ENCODE data around the gene ABCC10.

DNA sequence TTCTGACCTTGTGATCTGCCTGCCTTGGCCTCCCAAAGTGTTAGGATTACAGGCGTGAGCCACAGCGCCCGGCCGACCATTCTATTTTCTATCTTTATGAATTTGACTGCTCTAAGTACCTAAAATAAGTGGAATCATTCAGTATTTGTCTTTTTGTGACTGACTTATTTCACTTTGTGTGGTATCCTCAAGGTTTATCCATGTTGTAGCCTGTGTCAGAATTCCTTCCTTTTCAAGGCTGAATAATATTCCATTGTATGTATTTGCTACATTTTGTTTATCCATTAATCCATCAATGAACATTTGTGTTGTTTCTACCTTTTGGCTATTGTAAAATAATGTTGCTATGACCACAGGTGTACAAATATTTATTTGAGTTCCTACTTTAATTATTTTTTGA lies 45.2 kb downstream of the ABCC10 start:
- no peak for TF ChIP-seq YY1 (IDR thresholded peaks at IDR 0.05; ENCODE audit: low read depth, low read length)
- TF ChIP-seq STAT1 (conservative IDR thresholded peaks at IDR 0.05) = no peak
- TF ChIP-seq POLR2A (IDR thresholded peaks at IDR 0.05; ENCODE audit: low read depth, low read length) = no peak
- TF ChIP-seq POLR2AphosphoS5 (IDR thresholded peaks at IDR 0.05; ENCODE audit: low read length) = no peak
- TF ChIP-seq, protein P1, sequence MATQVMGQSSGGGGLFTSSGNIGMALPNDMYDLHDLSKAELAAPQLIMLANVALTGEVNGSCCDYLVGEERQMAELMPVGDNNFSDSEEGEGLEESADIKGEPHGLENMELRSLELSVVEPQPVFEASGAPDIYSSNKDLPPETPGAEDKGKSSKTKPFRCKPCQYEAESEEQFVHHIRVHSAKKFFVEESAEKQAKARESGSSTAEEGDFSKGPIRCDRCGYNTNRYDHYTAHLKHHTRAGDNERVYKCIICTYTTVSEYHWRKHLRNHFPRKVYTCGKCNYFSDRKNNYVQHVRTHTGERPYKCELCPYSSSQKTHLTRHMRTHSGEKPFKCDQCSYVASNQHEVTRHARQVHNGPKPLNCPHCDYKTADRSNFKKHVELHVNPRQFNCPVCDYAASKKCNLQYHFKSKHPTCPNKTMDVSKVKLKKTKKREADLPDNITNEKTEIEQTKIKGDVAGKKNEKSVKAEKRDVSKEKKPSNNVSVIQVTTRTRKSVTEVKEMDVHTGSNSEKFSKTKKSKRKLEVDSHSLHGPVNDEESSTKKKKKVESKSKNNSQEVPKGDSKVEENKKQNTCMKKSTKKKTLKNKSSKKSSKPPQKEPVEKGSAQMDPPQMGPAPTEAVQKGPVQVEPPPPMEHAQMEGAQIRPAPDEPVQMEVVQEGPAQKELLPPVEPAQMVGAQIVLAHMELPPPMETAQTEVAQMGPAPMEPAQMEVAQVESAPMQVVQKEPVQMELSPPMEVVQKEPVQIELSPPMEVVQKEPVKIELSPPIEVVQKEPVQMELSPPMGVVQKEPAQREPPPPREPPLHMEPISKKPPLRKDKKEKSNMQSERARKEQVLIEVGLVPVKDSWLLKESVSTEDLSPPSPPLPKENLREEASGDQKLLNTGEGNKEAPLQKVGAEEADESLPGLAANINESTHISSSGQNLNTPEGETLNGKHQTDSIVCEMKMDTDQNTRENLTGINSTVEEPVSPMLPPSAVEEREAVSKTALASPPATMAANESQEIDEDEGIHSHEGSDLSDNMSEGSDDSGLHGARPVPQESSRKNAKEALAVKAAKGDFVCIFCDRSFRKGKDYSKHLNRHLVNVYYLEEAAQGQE (IDR thresholded peaks at IDR 0.05; ENCODE audit: low read depth, low read length) = no peak
- TF ChIP-seq ZNF384 (IDR thresholded peaks at IDR 0.05; ENCODE audit: borderline replicate concordance, low read depth, low read length) = no peak
- TF ChIP-seq, protein P2, sequence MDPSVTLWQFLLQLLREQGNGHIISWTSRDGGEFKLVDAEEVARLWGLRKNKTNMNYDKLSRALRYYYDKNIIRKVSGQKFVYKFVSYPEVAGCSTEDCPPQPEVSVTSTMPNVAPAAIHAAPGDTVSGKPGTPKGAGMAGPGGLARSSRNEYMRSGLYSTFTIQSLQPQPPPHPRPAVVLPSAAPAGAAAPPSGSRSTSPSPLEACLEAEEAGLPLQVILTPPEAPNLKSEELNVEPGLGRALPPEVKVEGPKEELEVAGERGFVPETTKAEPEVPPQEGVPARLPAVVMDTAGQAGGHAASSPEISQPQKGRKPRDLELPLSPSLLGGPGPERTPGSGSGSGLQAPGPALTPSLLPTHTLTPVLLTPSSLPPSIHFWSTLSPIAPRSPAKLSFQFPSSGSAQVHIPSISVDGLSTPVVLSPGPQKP (IDR thresholded peaks at IDR 0.05; ENCODE audit: low read depth, low read length) = no peak

All from GM12878 (cell line).